Karpas-422 (cell line): Measurements from ENCODE around the gene PLXNA3. TPM values are rescaled to one million over a fixed set of nuclear protein-coding genes. Genes with fewer than 3 reads are reported as not detected.

Experiments used
- DNase-seq: peaks from one replicate; pipeline ENCODE4 v3.0.0-alpha.2; 2015
- H2AFZ ChIP-seq: fragments of 200-600 bp; sonication (generic); 2 replicates; pipeline ENCODE4 v1.6.1; 2014; ENCODE audit warnings: antibody characterized with exemption, low read length, mixed read lengths
- H3K27ac ChIP-seq: fragments of 200-600 bp; sonication (generic); 2 replicates; pipeline ENCODE4 v1.5.1; 2014; ENCODE audit warnings: mild to moderate bottlenecking, low read length, moderate library complexity
- H3K27me3 ChIP-seq: fragments of 200-600 bp; sonication (generic); 2 replicates; pipeline ENCODE4 v1.6.1; 2014; ENCODE audit warnings: low read length, mixed read lengths
- H3K36me3 ChIP-seq: fragments of 200-600 bp; sonication (generic); 2 replicates; pipeline ENCODE4 v1.6.1; 2014; ENCODE audit warnings: low read length, mixed read lengths; ENCODE audit not compliant: insufficient read depth
- H3K4me1 ChIP-seq: fragments of 200-600 bp; sonication (generic); 2 replicates; pipeline ENCODE4 v1.6.1; 2014; ENCODE audit warnings: mild to moderate bottlenecking, low read length, mixed read lengths
- H3K4me2 ChIP-seq: fragments of 200-600 bp; sonication (generic); 2 replicates; pipeline ENCODE4 v1.6.1; 2014; ENCODE audit warnings: low read length, low read depth, mild to moderate bottlenecking; ENCODE audit not compliant: poor library complexity, severe bottlenecking
- H3K4me3 ChIP-seq: fragments of 200-600 bp; sonication (generic); 2 replicates; pipeline ENCODE4 v1.5.1; 2014; ENCODE audit warnings: mild to moderate bottlenecking, antibody characterized with exemption, low read length, mixed read lengths
- H3K79me2 ChIP-seq: fragments of 200-600 bp; sonication (generic); 2 replicates; pipeline ENCODE4 v1.6.1; 2014; ENCODE audit warnings: mild to moderate bottlenecking, low read length, mixed read lengths
- H3K9ac ChIP-seq: fragments of 200-600 bp; sonication (generic); 2 replicates; pipeline ENCODE4 v1.6.0; 2014; ENCODE audit warnings: low read length
- H3K9me2 ChIP-seq: fragments of 200-600 bp; sonication (generic), shearing (Covaris generic); replicated peaks from 2 replicates; pipeline ENCODE4 v1.6.0; 2014; ENCODE audit warnings: mild to moderate bottlenecking, low read length, moderate library complexity; ENCODE audit not compliant: insufficient read depth
- H3K9me3 ChIP-seq: fragments of 300-700, 200-600 bp; sonication (generic); 2 replicates; pipeline ENCODE4 v1.6.1; 2014; ENCODE audit warnings: low read length, mixed read lengths
- H4K20me1 ChIP-seq: fragments of 200-600 bp; sonication (generic); 2 replicates; pipeline ENCODE4 v1.6.1; 2014; ENCODE audit warnings: mild to moderate bottlenecking, antibody characterized with exemption, low read length, low read depth; ENCODE audit not compliant: insufficient read depth
- total RNA-seq: library from RNA; depleted of rRNA; stranded (reverse); fragments of >200 nt; shearing (Covaris generic); gene quantifications from 2 replicates; pipeline ENCODE4 v1.2.3, GENCODE V29; 2014; ENCODE audit warnings: low replicate concordance; rRNA removed

PLXNA3 gene
- total RNA-seq = 7.2 and 15.8 TPM in 2 replicates

GRCh38 chrX:154458116-154458953 lies at the start of gene PLXNA3:
PLXNA3 (plus strand) TSS chrX:154458281; CDS start chrX:154460184, 1,903 bp downstream.
- Histone ChIP-seq H3K4me3 (peak within 1 kb of the TSS; percentile 81), H2AFZ (no peak within 1 kb of the TSS), H3K27me3 (no peaks in the 10 kb centered on the region), H3K79me2 (peaks cover 6% of the 10 kb centered on the region; the same call in 1 of the 2 replicates), H3K9me3 (no peaks in the 10 kb centered on the region), H3K9me2 (no peaks in the 10 kb centered on the region), H3K27ac (no peak within 1 kb of the TSS), H3K9ac (peak within 1 kb of the TSS; percentile 74), H3K36me3 (no peaks in the 10 kb centered on the region), H3K4me1 (peaks cover 6% of the 10 kb centered on the region), H3K4me2 (peak within 1 kb of the TSS; percentile 80), H4K20me1 (no peaks in the 10 kb centered on the region)
- peak; percentile 71 for DNase-seq

GRCh38 chrX:154408659-154409221 lies 49.3 kb upstream of the PLXNA3 start:
- no peak for DNase-seq
- no peaks in the 10 kb centered on the region for H3K27me3 ChIP-seq

GRCh38 chrX:154409222-154409871 lies 48.7 kb upstream of the PLXNA3 start, which contains the start of gene DNASE1L1:
DNASE1L1 (minus strand) TSS chrX:154409254; CDS start chrX:154405568, 3,686 bp downstream.
- H3K27ac ChIP-seq = no peak within 1 kb of the TSS

More at GRCh38 chrX:154408659-154409221, 49.3 kb upstream of the PLXNA3 start:
- peaks cover 4% of the 10 kb centered on the region for H3K79me2 ChIP-seq
- no peak overlapping the region for H3K4me3 ChIP-seq
- no peaks in the 10 kb centered on the region for H3K36me3 ChIP-seq
- no peak overlapping the region for H3K9ac ChIP-seq
- H3K9me3 ChIP-seq = no peaks in the 10 kb centered on the region
- H3K4me1 ChIP-seq = peaks cover 11% of the 10 kb centered on the region
- H3K9me2 ChIP-seq = no peaks in the 10 kb centered on the region
- H2AFZ ChIP-seq = no peak overlapping the region
- H4K20me1 ChIP-seq = no peaks in the 10 kb centered on the region
- no peak overlapping the region for H3K27ac ChIP-seq
- H3K4me2 ChIP-seq = no peak overlapping the region

GRCh38 chrX:154411981-154412340 lies 46.1 kb upstream of the PLXNA3 start:
- H3K9me3 ChIP-seq = no peaks in the 10 kb centered on the region
- H3K4me3 ChIP-seq = peak overlapping the region; percentile 84
- H3K79me2 ChIP-seq = peaks cover 4% of the 10 kb centered on the region
- peak overlapping the region; percentile 91 for H3K4me2 ChIP-seq
- H3K36me3 ChIP-seq = no peaks in the 10 kb centered on the region
- H3K9me2 ChIP-seq = no peaks in the 10 kb centered on the region
- peak overlapping the region; percentile 89 for H3K9ac ChIP-seq
- H4K20me1 ChIP-seq = no peaks in the 10 kb centered on the region
- peak overlapping the region; percentile 79 for H3K27ac ChIP-seq
- H3K4me1 ChIP-seq = peaks cover 11% of the 10 kb centered on the region
- peak; percentile 82 for DNase-seq
- H2AFZ ChIP-seq = no peak overlapping the region
- H3K27me3 ChIP-seq = no peaks in the 10 kb centered on the region

More at GRCh38 chrX:154409222-154409871, 48.7 kb upstream of the PLXNA3 start, which contains the start of gene DNASE1L1:
- no peaks in the 10 kb centered on the region for H4K20me1 ChIP-seq
- H3K9ac ChIP-seq = no peak within 1 kb of the TSS
- no peaks in the 10 kb centered on the region for H3K9me2 ChIP-seq
- no peak within 1 kb of the TSS for H3K4me3 ChIP-seq
- no peak within 1 kb of the TSS for H3K4me2 ChIP-seq
- no peaks in the 10 kb centered on the region for H3K36me3 ChIP-seq
- no peaks in the 10 kb centered on the region for H3K27me3 ChIP-seq
- peaks cover 4% of the 10 kb centered on the region for H3K79me2 ChIP-seq
- no peak within 1 kb of the TSS for H2AFZ ChIP-seq
- no peaks in the 10 kb centered on the region for H3K9me3 ChIP-seq
- H3K4me1 ChIP-seq = peaks cover 11% of the 10 kb centered on the region
- DNase-seq = no peak

DNA sequence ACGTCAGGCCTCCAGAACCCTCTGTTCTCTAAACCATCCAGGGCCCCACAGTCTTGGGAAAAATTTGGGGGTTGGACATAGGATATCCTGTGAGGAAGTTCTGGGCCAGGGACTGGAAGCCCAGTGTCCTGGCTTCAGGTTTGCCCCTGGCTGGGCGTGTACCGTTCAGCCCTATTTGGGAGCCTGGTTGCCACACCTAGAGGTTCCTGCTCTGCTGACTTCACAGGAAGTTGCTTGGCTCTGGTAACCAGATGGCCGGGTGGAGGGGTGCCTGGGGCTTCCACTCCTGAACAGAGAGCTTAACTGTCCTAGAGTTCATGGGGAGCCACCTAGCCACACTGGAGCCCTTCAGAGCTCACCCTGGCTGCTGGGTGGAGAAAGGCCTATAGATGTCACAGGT lies 45.6 kb upstream of the PLXNA3 start:
- Histone ChIP-seq H3K27me3 (no peaks in the 10 kb centered on the region), H3K4me2 (peak overlapping the region; percentile 91), H3K9me3 (no peaks in the 10 kb centered on the region), H3K9me2 (no peaks in the 10 kb centered on the region), H3K4me1 (peaks cover 11% of the 10 kb centered on the region), H3K4me3 (peak overlapping the region; percentile 84), H4K20me1 (no peaks in the 10 kb centered on the region), H3K27ac (peak overlapping the region; percentile 79), H2AFZ (no peak overlapping the region), H3K79me2 (peaks cover 4% of the 10 kb centered on the region), H3K36me3 (no peaks in the 10 kb centered on the region), H3K9ac (peak overlapping the region; percentile 89)
- DNase-seq = peak; percentile 51

- Histone ChIP-seq H3K9me3 (no peaks in the 10 kb centered on the region), H3K79me2 (peaks cover 4% of the 10 kb centered on the region), H3K9me2 (no peaks in the 10 kb centered on the region), H3K36me3 (no peaks in the 10 kb centered on the region), H2AFZ (no peak overlapping the region), H3K27ac (no peak overlapping the region), H3K4me1 (peaks cover 11% of the 10 kb centered on the region), H3K27me3 (no peaks in the 10 kb centered on the region), H3K4me2 (peak overlapping the region; percentile 91), H3K9ac (peak overlapping the region; percentile 89; the same call in 1 of the 2 replicates), H4K20me1 (no peaks in the 10 kb centered on the region), H3K4me3 (no peak overlapping the region)
- DNase-seq = no peak
Measured at GRCh38 chrX:154413142-154413541, 44.9 kb upstream of the PLXNA3 start.

DNA sequence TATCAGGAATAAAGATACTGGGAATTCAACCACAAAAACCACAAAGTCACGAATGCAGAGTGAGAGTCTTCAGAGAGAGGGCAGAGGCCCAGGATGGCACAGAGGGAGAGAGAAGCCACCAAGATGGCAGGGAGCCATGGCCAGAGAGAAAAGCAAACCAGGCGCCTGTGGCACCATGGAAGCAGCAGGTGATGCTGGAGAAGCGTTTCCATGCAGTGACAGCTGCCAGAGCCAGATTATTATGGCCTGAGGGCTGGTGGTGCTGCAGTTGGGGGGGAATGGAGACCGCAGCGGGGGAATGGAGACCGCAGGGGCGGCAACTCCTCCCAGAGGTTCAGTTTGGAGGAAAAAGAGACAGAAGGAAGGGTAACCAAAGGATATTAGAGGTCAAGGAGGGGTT lies 40.9 kb upstream of the PLXNA3 start:
- Histone ChIP-seq H3K36me3 (no peaks in the 10 kb centered on the region), H3K9me3 (no peaks in the 10 kb centered on the region), H4K20me1 (no peaks in the 10 kb centered on the region), H3K4me3 (no peak overlapping the region), H3K4me1 (peaks cover 10% of the 10 kb centered on the region), H3K9ac (no peak overlapping the region), H3K79me2 (peaks cover 3% of the 10 kb centered on the region), H3K9me2 (no peaks in the 10 kb centered on the region), H3K4me2 (no peak overlapping the region), H2AFZ (no peak overlapping the region), H3K27me3 (no peaks in the 10 kb centered on the region), H3K27ac (no peak overlapping the region)
- DNase-seq = no peak

DNA sequence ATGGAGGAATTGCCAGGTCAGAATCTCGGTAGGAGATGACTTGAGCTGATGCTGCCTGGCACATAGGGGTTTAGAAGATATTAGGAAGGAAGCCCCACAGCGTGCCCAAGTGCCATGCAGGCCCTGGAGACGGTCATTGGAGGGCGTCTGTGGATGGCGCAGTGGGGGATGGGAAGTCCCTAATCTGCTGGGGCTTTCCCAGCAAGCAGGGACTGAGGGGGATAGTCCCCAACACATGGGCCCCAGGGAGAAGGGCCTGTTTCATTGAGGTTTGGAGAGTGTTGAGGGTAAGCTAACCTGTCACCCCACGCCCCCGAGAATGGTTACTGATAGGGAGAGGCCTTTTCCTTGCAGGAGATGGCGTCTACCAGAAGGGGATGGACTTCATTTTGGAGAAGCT lies 38.9 kb upstream of the PLXNA3 start:
- Histone ChIP-seq H3K9me3 (no peaks in the 10 kb centered on the region), H3K9ac (no peak overlapping the region), H3K4me3 (no peak overlapping the region), H3K27ac (no peak overlapping the region), H2AFZ (no peak overlapping the region), H3K4me1 (no peaks in the 10 kb centered on the region), H3K9me2 (no peaks in the 10 kb centered on the region), H3K79me2 (no peaks in the 10 kb centered on the region), H3K36me3 (no peaks in the 10 kb centered on the region), H4K20me1 (no peaks in the 10 kb centered on the region), H3K4me2 (no peak overlapping the region), H3K27me3 (no peaks in the 10 kb centered on the region)
- no peak for DNase-seq
